ENCODE measurements around the gene TRIM59.

GRCh38 chr3:160450846-160451245 lies 1.3 kb upstream of the TRIM59 start:
- TF ChIP-seq, protein P1, sequence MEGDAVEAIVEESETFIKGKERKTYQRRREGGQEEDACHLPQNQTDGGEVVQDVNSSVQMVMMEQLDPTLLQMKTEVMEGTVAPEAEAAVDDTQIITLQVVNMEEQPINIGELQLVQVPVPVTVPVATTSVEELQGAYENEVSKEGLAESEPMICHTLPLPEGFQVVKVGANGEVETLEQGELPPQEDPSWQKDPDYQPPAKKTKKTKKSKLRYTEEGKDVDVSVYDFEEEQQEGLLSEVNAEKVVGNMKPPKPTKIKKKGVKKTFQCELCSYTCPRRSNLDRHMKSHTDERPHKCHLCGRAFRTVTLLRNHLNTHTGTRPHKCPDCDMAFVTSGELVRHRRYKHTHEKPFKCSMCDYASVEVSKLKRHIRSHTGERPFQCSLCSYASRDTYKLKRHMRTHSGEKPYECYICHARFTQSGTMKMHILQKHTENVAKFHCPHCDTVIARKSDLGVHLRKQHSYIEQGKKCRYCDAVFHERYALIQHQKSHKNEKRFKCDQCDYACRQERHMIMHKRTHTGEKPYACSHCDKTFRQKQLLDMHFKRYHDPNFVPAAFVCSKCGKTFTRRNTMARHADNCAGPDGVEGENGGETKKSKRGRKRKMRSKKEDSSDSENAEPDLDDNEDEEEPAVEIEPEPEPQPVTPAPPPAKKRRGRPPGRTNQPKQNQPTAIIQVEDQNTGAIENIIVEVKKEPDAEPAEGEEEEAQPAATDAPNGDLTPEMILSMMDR (IDR thresholded peaks at IDR 0.05), result no peak
- TF ChIP-seq POLR2A (IDR thresholded peaks at IDR 0.05), result no peak

Data from lower leg skin (tissue), 3 donors.